Endothelial cell of hepatic sinusoid (primary cell): ENCODE measurements around the gene CCDC181.
"Not testable (repeated sequence)": the region's sequence is repeated elsewhere in the genome, so short reads cannot be mapped to it uniquely, and the experiment has no call there.

Source experiments
- in situ Hi-C: cut with HindIII; loops from 2 replicates; pipeline ENCODE4 v1.10.0; 2017; ENCODE audit warnings: low sequenced_read_pairs

Gene CCDC181

DNA sequence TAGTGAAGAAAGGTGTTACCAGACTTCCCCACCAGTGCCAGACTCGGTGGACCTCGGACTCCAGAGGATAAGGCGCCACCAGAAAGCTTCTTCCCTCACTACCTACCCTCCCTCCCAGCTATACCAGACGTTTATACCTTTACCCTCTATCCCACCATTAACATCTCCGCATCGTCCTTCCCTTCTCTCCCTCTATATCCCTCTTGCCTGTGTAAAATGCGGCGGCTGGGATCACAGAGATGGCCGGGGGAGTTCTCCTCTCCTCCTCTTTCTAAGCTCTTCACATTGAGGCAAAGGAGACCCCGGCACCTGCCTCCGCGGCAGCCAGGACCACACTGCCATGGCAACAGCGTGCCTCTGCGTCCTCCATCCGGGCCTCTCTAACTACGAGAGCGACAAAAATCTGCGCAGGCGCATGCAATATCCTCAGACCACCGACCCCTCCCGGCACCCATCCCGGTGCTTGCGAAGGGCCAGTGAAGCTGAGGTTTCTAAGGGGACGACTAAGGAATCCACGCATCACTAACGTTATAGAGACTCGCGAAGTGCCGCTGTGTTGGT, at the start of gene CCDC181:
TSS of gene CCDC181 (minus strand) at position 394 of the 561 bp plus-strand sequence. CDS start 2,547 bp downstream, outside the sequence.
- in situ Hi-C loops, result no loop called here

DNA sequence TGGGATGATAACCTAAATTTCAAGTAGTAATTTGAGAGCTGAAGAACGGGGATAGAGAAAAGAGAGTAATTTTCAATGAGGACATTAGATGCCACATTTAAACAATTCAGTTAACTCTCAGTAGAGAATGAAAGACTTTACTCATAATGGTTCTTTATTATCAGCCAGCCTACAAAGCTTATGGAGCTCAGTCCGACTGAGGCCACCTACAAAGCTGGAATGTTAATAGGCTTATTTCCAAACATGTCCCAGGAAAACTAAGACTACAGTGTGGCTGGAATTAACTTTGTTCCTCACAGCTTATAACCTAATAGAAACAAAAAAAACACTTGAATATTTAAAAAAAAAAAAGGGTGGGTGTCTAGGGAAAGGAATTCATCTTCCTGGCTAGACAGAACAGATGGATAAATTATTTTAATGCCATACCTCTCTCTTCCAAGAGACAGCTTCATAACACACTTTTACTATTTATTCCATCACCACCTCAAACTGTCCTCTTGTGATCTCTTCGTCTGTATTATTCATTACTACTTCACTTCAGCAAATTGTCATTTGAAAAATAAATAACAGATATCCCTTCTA, 48.6 kb upstream of the CCDC181 start:
- in situ Hi-C loops, result no loop called here

DNA sequence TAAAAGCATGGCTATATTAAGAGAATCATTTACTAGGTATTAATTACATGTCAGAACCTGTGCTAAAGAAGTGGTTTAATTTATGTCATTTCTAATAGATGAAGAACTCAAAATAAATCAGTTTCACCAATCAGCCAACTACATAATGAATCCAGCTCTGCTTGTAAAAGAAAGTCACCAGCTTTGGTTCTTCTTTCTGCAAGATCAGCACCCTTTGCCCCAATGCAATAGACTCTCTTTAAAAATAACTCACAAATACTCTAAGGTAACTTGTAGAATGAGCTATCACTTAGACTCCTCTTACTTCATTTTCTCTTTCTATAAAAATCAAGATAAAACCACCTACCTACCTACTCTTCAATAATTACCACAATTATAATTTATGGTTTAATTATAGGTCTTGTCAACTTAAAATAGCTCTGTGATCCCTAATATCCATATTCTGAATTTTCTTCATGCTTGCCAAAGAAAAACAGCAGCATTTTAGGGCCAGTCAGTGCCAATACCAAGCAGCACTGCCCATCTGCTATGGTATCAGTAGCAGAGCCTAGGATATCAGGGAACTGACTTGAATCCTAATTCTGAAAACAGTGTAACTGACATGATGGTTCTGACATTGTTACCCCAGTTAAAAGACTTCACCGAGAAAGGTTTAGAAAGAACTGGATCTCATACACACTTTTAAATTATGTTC, 47.2 kb upstream of the CCDC181 start:
- in situ Hi-C loops, result no loop called here

DNA sequence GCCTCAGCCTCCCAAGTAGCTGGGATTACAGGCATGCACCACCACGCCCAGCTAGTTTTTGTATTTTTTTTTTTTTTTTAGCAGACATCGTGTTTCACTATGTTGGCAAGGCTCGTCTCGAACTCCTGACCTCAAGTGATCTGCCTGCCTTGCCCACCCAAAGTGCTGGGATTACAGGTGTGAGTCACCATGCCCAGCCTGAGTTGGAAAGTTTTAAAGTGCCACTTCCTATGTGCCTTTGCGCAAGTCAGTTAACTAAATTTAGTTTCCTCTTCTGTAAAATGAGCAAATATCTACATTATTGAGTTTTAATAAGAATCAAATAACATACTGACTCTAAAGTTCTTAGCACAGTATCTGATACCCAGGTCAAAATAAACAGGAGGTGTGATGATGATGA, 46.1 kb upstream of the CCDC181 start:
- in situ Hi-C loops, result no loop called here

DNA sequence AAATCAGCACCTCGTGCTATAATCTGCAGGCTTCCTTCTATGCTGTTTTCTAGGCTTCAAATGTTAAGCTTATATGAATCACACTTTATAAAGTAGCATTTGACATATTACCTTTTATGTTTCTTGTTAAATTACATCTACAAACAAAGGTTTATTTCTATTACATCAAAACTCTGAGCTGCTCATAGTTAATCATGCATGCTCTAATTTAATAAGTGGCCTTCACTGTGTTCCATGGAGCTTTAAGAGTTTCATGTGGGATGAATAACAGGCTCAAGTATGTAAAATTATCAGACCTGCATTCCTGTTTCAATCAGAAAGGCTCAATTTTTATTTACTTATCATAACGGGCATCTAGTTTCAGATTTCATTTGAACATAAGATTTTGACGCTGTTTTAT, 45.5 kb upstream of the CCDC181 start:
- in situ Hi-C loops, result no loop called here

DNA sequence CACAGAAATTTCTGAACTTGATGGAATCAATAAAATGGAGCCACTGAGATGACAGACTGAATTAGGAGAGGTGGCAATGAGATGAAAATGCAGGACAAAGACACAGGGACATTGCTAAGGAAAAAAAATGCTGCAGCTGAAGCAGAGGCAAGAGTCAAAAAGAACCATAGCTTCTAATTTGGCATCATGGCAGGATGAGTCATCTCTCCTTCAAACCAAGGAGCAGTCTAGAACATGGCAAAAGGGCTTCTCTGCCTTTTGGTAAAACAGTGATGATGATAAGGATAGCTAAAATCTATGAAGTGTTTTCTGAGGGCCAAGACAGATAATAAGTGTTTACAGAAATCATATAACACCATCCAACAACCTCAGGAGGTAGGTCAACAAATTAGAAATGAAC, 41.7 kb upstream of the CCDC181 start:
- in situ Hi-C loops, result no loop called here

DNA sequence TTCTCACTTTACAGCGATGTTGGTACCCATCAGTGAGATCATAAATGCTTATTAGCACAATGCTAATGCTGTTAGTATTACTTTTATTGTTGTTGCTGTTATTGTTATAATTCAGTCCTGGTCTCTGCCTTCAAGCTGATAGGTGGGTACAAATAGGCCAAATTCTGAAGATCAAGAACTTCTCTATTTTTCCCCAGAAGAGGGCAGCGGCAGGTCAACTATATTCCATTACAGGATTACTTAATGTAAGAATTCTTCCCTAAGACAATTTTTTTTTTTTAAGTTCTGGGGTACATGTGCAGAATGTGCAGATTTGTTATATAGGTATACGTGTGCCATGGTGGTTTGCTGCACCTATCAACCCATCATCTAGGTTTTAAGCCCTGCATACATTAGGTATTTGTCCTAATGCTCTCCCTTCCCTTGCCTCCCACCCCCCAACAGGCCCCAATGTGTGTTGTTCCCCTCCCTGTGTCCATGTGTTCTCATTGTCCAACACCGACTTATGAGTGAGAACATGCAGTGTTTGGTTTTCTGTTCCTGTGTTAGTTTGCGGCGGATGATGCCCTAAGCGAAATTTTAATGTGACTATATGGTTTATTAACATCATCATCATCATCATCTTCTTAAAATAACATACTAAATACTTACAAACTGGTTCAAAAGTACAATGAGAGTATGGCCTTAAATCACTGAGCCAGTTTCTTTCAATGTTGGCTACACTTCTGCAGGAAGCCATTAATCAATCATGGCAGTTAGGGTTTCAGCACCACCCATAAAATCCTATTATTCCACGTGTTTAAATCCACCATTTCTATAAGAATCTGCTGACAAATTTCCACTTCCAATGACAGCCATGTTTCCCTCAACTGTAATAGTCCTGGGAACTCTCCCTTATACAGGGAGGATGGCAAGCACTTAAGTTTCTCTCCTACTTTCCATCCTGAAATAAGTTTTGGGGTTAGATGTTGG, 39.3 kb upstream of the CCDC181 start:
- in situ Hi-C loops, result no loop called here

DNA sequence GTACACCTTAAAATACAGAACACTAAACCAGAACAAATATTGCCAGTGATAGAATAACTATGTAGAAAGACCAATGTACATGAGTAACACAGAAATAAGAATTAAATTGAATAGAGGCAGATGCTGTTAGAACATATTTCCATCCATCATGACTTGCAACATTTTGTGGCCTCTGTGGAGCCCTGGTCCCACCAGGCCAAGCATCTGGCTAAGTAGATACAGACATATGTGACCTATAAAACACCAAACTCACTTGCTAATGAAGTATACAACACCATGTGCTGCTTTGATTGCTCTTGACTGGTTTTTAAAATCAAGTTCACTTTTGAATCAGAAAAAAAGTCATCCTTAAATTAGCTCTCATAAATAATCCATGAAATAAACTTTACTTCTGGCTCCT, 38.0 kb upstream of the CCDC181 start:
- in situ Hi-C loops, result no loop called here

DNA sequence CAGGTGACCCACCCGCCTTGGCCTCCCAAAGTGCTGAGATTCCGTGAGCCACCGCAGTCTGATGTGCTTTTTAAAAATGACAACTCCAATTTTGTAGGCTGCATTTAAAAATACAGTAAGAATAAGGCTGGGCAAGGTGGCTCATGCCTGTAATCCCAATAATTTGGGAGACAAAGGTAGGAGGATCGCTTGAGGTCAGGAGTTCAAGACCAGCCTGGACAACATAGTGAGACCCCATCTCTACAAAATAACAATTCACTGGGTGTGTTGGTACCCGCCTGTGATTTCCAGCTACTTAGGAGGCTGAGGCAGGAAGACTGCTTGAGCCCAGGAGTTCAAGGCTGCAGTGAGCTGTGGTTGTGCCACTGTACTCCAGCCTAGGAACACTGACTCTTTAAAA, 35.1 kb upstream of the CCDC181 start:
- in situ Hi-C loops, result no loop called here

DNA sequence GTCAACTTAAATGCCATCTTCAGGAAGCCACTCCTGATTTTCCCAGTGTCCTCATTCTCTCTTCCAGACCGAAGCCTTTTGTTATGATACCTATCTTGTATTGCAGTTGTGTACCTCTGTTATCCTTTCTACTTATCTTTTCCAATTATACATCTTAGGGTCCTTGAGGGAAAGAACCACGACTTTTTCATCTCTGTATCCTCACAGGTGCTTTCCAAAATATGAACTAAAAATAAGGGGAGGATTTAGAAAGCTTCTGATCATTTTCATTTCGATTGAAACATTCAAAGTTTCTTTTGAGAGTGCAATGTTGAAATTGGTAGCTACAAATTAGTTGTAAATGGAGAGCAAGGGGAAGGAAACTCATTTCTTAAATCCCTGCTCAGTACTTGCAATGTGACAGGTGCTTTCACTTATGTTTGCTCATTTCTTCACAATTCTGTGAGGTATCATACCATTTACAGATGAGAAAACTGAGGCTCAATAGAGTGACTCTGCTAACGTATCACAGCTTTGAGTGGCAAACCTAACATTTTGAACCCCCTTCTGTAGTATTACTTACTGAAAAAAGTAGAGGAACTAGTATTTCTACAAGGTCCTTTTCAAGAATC, 34.2 kb upstream of the CCDC181 start:
- in situ Hi-C loops, result no loop called here

DNA sequence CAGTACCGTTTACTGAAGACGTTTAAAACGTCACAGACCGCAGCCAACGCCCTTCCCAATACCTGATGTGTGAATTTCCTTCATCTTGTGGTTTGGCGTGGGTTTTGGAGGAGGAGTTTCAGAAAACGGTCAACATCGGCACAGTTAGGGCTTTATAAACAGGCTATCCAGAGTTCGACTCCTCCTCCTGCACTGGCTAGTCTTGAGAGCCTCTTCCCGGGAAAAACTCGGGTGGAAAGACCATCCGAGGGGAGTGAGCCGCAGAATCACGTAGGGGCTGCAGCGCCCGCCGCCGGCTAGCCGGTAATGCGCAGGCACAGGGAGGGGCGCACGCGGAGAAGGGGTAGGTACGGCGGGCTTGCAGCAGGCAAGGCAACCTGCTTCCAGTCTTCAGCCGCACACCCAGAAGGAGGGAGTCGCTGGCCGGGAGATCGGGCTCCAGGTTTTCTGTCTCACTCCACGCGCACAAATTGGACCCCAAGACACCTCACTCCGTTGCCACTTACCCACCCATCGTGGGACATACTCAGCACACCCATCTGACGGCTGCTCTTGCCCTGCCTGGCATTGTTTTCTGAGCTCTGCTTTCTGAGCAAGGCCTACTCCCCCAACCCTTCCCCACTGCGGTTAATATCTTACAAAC, 33.0 kb upstream of the CCDC181 start:
- in situ Hi-C loops, result no loop called here

DNA sequence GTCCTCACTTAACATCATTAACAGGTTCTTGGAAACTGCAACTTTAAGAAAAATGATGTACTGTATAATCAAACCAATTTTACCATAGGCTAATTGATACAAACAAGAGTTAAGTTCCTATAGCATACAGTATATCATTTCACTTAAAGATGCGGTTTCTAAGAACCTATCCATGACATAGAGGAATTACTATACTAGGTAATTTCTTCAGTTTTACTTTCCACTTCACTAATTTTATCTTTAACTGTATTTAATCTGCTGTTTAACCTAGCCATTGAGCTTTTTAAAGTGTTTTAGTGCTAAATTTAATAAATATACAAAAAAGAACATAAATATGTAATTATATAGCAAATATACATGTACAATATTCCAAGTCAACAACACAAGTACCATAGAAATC, 30.2 kb upstream of the CCDC181 start:
- in situ Hi-C loops, result no loop called here

DNA sequence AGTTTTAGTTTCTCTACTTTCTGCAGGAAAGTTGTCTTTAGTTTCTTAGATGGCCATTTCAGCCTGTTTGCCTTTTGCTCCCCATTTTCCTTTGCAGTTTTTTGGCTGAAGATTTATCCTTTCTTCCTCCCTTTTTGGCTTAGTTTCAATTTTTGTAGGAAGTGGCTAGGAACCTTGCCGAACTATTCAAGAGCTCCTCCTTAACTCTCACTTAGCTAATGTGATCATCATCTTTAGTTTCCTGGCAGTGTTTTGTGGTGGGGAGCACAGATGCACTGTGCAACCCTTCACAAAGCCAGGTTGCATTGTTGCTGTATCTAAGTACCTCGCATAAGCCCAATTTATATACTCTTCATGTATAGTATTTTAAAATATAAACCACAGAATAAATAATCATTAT, 28.8 kb upstream of the CCDC181 start:
- in situ Hi-C loops, result no loop called here

DNA sequence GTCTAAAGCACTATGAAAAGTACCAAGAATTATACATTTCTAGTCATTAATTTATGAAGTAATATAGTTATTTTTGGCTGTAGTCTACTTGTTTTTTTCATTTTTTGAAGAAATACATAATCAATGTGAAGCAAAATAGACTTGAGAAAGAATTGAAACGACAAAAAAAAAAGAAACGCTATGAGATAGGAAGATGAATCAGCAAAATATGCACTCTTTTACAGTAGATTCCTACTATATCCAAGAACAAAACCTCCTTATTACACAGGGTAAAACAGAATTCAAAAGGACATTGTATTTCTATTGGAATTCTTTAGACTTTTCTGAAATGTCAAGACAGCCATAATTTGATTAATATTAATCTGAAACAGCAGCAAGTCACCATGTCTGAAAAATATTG, 25.6 kb upstream of the CCDC181 start:
- in situ Hi-C loops, result no loop called here

DNA sequence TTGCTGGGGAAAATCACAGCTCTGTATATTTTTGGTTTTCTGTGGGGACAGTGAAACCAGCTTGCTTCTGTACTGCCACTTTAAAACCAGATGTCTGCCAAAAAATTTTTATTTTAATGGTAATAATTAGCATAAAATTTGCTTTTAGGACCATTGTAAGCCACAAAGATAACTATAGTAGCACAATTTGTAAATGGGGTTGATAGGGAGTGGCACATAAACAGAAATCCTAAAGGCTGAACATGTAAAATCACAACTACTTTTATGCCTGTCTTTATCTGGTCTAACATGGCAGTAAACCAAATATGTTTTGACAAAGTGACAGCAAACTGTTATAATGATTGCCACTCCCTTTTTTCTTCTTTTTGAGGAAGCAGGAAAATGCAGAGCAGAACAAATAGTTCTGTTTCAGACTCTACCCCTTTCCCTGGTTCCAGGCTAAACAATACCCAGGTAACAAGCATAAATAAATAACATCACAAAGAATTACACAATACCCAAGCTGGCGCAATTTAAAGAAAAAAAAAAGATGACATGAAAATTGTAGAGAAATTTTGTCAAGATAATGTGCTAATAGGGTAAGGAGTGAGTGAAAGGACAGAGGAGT, 24.0 kb upstream of the CCDC181 start:
- in situ Hi-C loops, result no loop called here

DNA sequence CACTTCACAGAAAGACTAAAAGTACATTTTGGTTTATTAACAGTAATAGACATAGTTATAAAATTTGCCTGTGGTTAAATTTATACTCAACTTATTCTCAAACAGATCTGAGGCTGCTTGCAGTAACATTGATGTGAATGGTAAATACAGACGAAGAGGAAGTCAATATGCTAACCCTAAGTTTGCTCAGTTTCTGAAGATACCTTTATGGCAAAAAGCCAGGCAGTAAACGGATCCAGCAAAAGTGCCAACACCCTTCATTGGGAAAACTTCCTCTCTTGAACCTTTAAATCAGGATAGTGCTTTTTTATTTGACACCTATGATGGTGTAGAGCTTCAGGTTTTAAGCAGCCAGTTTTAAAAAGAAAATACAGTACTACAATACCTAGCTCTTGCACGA, 16.6 kb upstream of the CCDC181 start:
- in situ Hi-C loops, result no loop called here

DNA sequence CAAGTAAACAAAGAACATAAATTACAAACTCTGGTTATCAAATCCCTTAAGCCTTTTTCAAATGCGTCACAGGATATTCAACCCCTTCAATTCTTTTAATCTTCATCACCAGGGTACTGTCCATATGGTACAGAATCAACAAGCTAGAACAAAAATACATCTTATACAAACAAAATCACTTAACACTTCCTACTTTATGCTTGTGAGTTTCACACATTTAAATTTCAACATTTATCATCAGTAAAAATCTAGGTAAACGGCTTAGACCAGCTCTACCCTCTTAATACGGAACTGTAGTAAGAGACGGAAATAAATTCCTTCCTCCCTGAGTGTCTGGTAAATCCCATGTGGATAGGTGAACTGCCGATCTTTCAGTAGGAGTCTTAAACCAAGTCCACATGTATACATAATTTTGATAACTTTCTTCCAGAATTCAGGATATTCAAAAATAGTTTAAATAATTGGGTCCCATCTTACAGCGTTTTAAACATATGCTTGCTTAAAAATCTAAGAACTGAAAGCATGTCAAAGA, 1.0 kb downstream of the CCDC181 start:
- in situ Hi-C loops, result no loop called here

DNA sequence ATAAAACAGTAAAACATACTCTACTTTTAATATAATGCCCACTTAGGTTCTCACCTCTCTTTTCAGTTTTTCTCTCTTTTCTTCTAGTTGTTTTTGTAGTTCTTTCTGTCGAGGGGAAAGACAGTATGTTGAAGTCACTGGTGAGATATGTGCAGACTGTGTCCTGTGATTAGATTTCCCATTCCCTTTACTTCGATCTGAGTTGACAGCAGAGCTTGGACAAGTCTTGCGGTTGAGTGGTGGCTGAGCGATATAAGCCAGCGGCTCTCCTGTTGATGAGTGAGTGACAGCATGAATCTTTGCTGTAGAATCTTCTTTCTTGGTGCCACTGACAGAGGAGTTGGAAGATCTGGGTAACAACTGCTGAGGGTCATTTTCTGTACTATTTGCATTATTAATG, 6.0 kb downstream of the CCDC181 start:
- in situ Hi-C loops, result no loop called here

DNA sequence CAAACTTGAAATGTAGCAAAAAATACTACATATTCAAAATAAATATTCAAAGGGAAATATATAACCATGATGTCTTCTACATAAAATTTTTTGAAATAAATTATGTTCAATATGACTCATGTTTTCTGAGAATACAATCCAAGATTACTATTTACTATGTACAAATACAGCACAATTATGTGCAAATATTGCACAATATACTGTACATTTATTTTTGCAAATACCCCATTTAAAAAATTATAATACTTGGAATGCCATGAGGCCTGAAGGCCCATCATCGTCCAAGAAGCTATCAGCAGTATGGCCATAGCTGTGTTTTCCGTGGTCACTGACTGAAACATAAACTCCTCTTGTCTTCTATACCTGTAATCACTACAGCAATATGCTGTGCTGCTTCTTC, 12.3 kb downstream of the CCDC181 start:
- in situ Hi-C loops, result no loop called here

DNA sequence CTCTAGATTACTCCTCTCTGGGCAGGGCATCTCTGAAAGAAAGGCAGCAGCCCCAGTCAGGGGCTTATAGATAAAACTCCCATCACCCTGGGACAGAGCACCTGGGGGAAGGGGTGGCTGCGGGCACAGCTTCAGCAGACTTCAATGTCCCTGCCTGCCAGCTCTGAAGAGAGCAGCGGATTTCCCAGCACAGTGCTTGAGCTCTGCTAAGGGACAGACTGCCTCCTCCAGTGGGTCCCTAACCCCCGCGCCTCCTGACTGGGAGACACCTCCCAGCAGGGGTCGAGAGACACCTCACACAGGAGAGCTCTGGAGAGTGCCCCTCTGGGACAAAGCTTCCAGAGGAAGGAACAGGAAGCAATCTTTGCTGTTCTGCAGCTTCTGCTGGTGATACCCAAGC, 18.9 kb downstream of the CCDC181 start:
- in situ Hi-C loops, result not testable (repeated sequence)
